ENCODE data around the gene VDR.

Gene VDR

DNA sequence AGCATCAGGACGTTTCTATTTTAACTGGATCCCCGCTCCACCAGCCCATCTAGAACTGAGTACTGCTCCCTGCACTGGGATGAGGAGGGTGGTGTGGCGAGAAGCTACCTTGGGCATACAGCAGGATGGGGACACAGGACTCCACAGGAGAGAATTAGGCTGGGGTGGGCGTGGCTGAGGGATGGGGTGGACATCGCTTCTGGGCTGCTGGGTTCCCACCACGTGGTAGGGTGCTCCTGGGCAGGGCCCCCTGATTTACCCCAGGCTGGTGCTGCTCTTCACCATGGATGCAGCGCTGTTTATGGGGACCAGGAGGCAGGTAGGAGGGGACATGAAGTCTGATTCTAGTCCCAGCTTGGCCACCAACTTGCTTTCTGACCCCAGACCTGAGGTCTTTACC lies 41.9 kb downstream of the VDR start:
- H3K4me1 ChIP-seq (ENCODE audit: insufficient read depth, low read length, poor library complexity, severe bottlenecking) = no peaks in the 10 kb centered on the region
- H2AFZ ChIP-seq (ENCODE audit: low read length) = no peak overlapping the region
- no peak overlapping the region for H3K4me3 ChIP-seq (ENCODE audit: low read length, poor library complexity, severe bottlenecking)
- no peaks in the 10 kb centered on the region for H3K9me2 ChIP-seq (replicated peaks; ENCODE audit: low read depth, low read length)
- no peaks in the 10 kb centered on the region for H3F3A ChIP-seq (ENCODE audit: low read depth)
- no peaks in the 10 kb centered on the region for H3K27me3 ChIP-seq (ENCODE audit: insufficient read depth, low read length, poor library complexity, severe bottlenecking)
- TF ChIP-seq, protein P1, sequence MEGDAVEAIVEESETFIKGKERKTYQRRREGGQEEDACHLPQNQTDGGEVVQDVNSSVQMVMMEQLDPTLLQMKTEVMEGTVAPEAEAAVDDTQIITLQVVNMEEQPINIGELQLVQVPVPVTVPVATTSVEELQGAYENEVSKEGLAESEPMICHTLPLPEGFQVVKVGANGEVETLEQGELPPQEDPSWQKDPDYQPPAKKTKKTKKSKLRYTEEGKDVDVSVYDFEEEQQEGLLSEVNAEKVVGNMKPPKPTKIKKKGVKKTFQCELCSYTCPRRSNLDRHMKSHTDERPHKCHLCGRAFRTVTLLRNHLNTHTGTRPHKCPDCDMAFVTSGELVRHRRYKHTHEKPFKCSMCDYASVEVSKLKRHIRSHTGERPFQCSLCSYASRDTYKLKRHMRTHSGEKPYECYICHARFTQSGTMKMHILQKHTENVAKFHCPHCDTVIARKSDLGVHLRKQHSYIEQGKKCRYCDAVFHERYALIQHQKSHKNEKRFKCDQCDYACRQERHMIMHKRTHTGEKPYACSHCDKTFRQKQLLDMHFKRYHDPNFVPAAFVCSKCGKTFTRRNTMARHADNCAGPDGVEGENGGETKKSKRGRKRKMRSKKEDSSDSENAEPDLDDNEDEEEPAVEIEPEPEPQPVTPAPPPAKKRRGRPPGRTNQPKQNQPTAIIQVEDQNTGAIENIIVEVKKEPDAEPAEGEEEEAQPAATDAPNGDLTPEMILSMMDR (conservative IDR thresholded peaks at IDR 0.05; ENCODE audit: low read length) = no peak
- TF ChIP-seq EZH2phosphoT487 (IDR thresholded peaks at IDR 0.05; ENCODE audit: borderline replicate concordance) = no peak
- no peaks in the 10 kb centered on the region for H3K9me3 ChIP-seq (ENCODE audit: insufficient read depth, low read depth, low read length)
- no peaks in the 10 kb centered on the region for H3K36me3 ChIP-seq (ENCODE audit: insufficient read depth, low read length)
- H3K4me2 ChIP-seq (ENCODE audit: low read depth, low read length, poor library complexity, severe bottlenecking) = no peak overlapping the region
- no peaks in the 10 kb centered on the region for H4K20me1 ChIP-seq (ENCODE audit: insufficient read depth, low read length, poor library complexity, severe bottlenecking)
- H3K9ac ChIP-seq (ENCODE audit: low read depth, low read length, poor library complexity, severe bottlenecking) = no peak overlapping the region
- no peaks in the 10 kb centered on the region for H3K79me2 ChIP-seq (ENCODE audit: insufficient read depth, low read length)

DNA sequence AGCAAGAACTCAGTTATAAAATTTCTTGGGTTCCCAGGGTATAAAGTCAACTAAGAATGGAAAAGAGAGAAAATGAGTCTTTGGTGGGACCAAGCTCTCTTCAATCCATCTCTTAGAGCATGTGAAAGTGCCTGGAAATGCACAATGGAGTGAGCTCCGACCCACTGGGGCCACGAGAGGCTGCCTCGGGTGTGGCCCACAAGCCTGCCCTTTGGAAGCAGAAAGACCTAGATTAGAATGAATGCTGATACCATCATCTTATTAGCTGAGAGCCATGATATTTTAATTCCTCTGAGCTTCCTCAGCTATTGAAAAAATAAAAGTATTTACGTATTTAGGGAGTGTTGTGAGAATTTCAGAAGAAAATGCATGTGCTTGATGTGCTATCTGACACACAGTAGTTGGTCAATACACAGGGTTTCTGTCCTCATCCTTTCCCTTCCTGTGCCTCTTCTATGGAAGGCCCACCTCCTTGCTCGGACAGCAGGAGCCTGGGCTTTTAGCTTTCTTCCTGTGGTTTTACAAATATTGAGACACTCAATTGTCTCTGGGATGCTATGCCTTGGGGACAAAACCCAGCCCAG lies 42.5 kb downstream of the VDR start:
- Histone ChIP-seq H3K9me2 (replicated peaks; ENCODE audit: low read depth, low read length) (no peaks in the 10 kb centered on the region), H4K20me1 (ENCODE audit: insufficient read depth, low read length, poor library complexity, severe bottlenecking) (no peaks in the 10 kb centered on the region), H3K4me2 (ENCODE audit: low read depth, low read length, poor library complexity, severe bottlenecking) (no peak overlapping the region), H3K79me2 (ENCODE audit: insufficient read depth, low read length) (no peaks in the 10 kb centered on the region), H3K27me3 (ENCODE audit: insufficient read depth, low read length, poor library complexity, severe bottlenecking) (no peaks in the 10 kb centered on the region), H3K9me3 (ENCODE audit: insufficient read depth, low read depth, low read length) (no peaks in the 10 kb centered on the region), H3K4me1 (ENCODE audit: insufficient read depth, low read length, poor library complexity, severe bottlenecking) (no peaks in the 10 kb centered on the region), H3K36me3 (ENCODE audit: insufficient read depth, low read length) (no peaks in the 10 kb centered on the region), H3K9ac (ENCODE audit: low read depth, low read length, poor library complexity, severe bottlenecking) (no peak overlapping the region), H2AFZ (ENCODE audit: low read length) (no peak overlapping the region), H3K4me3 (ENCODE audit: low read length, poor library complexity, severe bottlenecking) (no peak overlapping the region), H3F3A (ENCODE audit: low read depth) (no peaks in the 10 kb centered on the region)
- TF ChIP-seq, protein P1 (conservative IDR thresholded peaks at IDR 0.05; ENCODE audit: low read length) = no peak
- no peak for TF ChIP-seq EZH2phosphoT487 (IDR thresholded peaks at IDR 0.05; ENCODE audit: borderline replicate concordance)

DNA sequence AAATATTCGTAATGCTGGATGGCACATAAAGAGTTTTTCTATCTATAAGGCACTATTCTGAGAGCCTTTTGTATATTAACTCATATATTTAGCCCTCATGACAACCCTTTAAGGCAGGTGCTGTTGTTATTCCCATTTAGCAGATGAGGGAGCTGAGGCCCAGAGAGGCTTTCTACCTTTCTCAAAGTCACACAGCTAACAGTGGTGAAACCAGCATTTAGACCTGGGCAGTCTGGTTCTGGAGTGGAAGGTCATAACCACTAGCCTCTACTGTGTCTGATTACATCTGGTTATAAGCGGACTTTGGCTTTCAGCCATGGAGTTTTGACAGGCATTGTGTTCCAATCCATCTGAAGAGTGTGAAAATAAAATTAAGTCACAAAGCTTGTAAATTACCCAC lies 43.9 kb downstream of the VDR start:
- no peaks in the 10 kb centered on the region for H3K9me3 ChIP-seq (ENCODE audit: insufficient read depth, low read depth, low read length)
- no peaks in the 10 kb centered on the region for H3F3A ChIP-seq (ENCODE audit: low read depth)
- no peaks in the 10 kb centered on the region for H3K4me1 ChIP-seq (ENCODE audit: insufficient read depth, low read length, poor library complexity, severe bottlenecking)
- no peaks in the 10 kb centered on the region for H3K36me3 ChIP-seq (ENCODE audit: insufficient read depth, low read length)
- no peak overlapping the region for H3K4me3 ChIP-seq (ENCODE audit: low read length, poor library complexity, severe bottlenecking)
- no peak overlapping the region for H3K4me2 ChIP-seq (ENCODE audit: low read depth, low read length, poor library complexity, severe bottlenecking)
- no peaks in the 10 kb centered on the region for H3K27me3 ChIP-seq (ENCODE audit: insufficient read depth, low read length, poor library complexity, severe bottlenecking)
- no peak overlapping the region for H3K9ac ChIP-seq (ENCODE audit: low read depth, low read length, poor library complexity, severe bottlenecking)
- no peaks in the 10 kb centered on the region for H3K79me2 ChIP-seq (ENCODE audit: insufficient read depth, low read length)
- no peaks in the 10 kb centered on the region for H3K9me2 ChIP-seq (replicated peaks; ENCODE audit: low read depth, low read length)
- TF ChIP-seq, protein P1 (conservative IDR thresholded peaks at IDR 0.05; ENCODE audit: low read length) = no peak
- no peak for TF ChIP-seq EZH2phosphoT487 (IDR thresholded peaks at IDR 0.05; ENCODE audit: borderline replicate concordance)
- H4K20me1 ChIP-seq (ENCODE audit: insufficient read depth, low read length, poor library complexity, severe bottlenecking) = no peaks in the 10 kb centered on the region
- H2AFZ ChIP-seq (ENCODE audit: low read length) = no peak overlapping the region

Data from Loucy (cell line).